RWPE2 (cell line): ENCODE data around the gene WDR4.
"Not testable (repeated sequence)": the region's sequence is repeated elsewhere in the genome, so short reads cannot be mapped to it uniquely, and the experiment has no call there.

ENCODE experiments used
- ATAC-seq: fragments of 200-7000 bp; cut with Tn5 transposase; 3 replicates; pipeline ENCODE4 v1.9.1; 2021; ENCODE audit warnings: low read depth
- DNase-seq: peaks from one replicate; pipeline ENCODE4 v3.0.0-alpha.2; 2020; ENCODE audit warnings: low spot score
- H3K27ac ChIP-seq: fragments of 450-650 bp; 2 replicates; pipeline ENCODE4 v1.5.1; 2017; ENCODE audit warnings: mild to moderate bottlenecking; ENCODE audit not compliant: poor library complexity, severe bottlenecking
- H3K27me3 ChIP-seq: fragments of 250-450 bp; sonication (Bioruptor Pico); 2 replicates; pipeline ENCODE4 v1.5.1; 2021; ENCODE audit warnings: mild to moderate bottlenecking, moderate library complexity; ENCODE audit not compliant: insufficient read depth, poor library complexity, severe bottlenecking
- H3K36me3 ChIP-seq: fragments of 250-450 bp; sonication (Bioruptor Pico); 2 replicates; pipeline ENCODE4 v1.5.1; 2020; ENCODE audit warnings: low read depth, mild to moderate bottlenecking, moderate library complexity
- H3K4me1 ChIP-seq: fragments of 250-450 bp; sonication (Bioruptor Pico); 2 replicates; pipeline ENCODE4 v1.5.1; 2021; ENCODE audit warnings: mild to moderate bottlenecking, moderate library complexity; ENCODE audit not compliant: insufficient read depth, poor library complexity, severe bottlenecking
- H3K4me3 ChIP-seq: fragments of 250-450 bp; sonication (Bioruptor Pico); 2 replicates; pipeline ENCODE4 v1.5.1; 2021; ENCODE audit warnings: mild to moderate bottlenecking, moderate library complexity; ENCODE audit not compliant: severe bottlenecking
- H3K9me3 ChIP-seq: fragments of 250-450 bp; sonication (Bioruptor Pico); 2 replicates; pipeline ENCODE4 v1.5.1; 2021; ENCODE audit warnings: mild to moderate bottlenecking, moderate library complexity; ENCODE audit not compliant: severe bottlenecking
- CTCF ChIP-seq: fragments of 450-650 bp; IDR thresholded peaks from one replicate; pipeline ENCODE4 v1.5.1; 2017; ENCODE audit warnings: mild to moderate bottlenecking, moderate library complexity; ENCODE audit not compliant: poor library complexity, severe bottlenecking

The WDR4 gene

GRCh38 chr21:42892582-42892930, 13.2 kb upstream of the WDR4 start:
- DNase-seq (no peak), ATAC-seq (peak; percentile 41)
- peak overlapping the region; percentile 78 for H3K4me3 ChIP-seq
- no peaks in the 10 kb centered on the region for H3K27me3 ChIP-seq
- H3K9me3 ChIP-seq, result no peaks in the 10 kb centered on the region
- peaks cover 3% of the 10 kb centered on the region for H3K4me1 ChIP-seq
- H3K27ac ChIP-seq, result peak overlapping the region; percentile 61
- no peak for TF ChIP-seq CTCF
- peaks cover 17% of the 10 kb centered on the region for H3K36me3 ChIP-seq

- no peaks in the 10 kb centered on the region for H3K9me3 ChIP-seq
- no peak overlapping the region for H3K4me3 ChIP-seq
- no peak overlapping the region for H3K27ac ChIP-seq
- H3K4me1 ChIP-seq, result peaks cover under 1% of the 10 kb centered on the region
- no peaks in the 10 kb centered on the region for H3K36me3 ChIP-seq
- DNase-seq (no peak), ATAC-seq (no peak)
- TF ChIP-seq CTCF, result no peak
- H3K27me3 ChIP-seq, result no peaks in the 10 kb centered on the region
Observed at GRCh38 chr21:42887326-42887725, 8.0 kb upstream of the WDR4 start.

- DNase-seq (no peak), ATAC-seq (no peak)
- no peaks in the 10 kb centered on the region for H3K36me3 ChIP-seq
- no peak overlapping the region for H3K27ac ChIP-seq
- no peak overlapping the region for H3K4me3 ChIP-seq
- H3K27me3 ChIP-seq, result no peaks in the 10 kb centered on the region
- TF ChIP-seq CTCF, result no peak
- no peaks in the 10 kb centered on the region for H3K9me3 ChIP-seq
- H3K4me1 ChIP-seq, result no peaks in the 10 kb centered on the region
Observed at GRCh38 chr21:42883921-42884320, 4.6 kb upstream of the WDR4 start.

- Histone ChIP-seq H3K36me3 (peaks cover 20% of the 10 kb centered on the region), H3K9me3 (no peaks in the 10 kb centered on the region), H3K4me1 (peaks cover 10% of the 10 kb centered on the region), H3K27ac (no peak overlapping the region), H3K4me3 (peak overlapping the region; percentile 81), H3K27me3 (no peaks in the 10 kb centered on the region)
- TF ChIP-seq CTCF, result no peak
- no peak for ATAC-seq
- no peak for DNase-seq
Observed at GRCh38 chr21:42880352-42880751, 1.0 kb upstream of the WDR4 start.

- ATAC-seq (no peak; the same call in 1 of the 3 replicates), DNase-seq (no peak)
- peaks cover 10% of the 10 kb centered on the region for H3K4me1 ChIP-seq
- TF ChIP-seq CTCF, result no peak
- peaks cover 37% of the 10 kb centered on the region for H3K36me3 ChIP-seq
- H3K4me3 ChIP-seq, result peak overlapping the region; percentile 81
- H3K27ac ChIP-seq, result peak overlapping the region; percentile 74
- no peaks in the 10 kb centered on the region for H3K27me3 ChIP-seq
- H3K9me3 ChIP-seq, result no peaks in the 10 kb centered on the region
Observed at GRCh38 chr21:42878678-42878992, 704 bp downstream of the WDR4 start.

- H3K27me3 ChIP-seq, H3K27ac ChIP-seq, ATAC-seq, H3K4me3 ChIP-seq, H3K9me3 ChIP-seq, DNase-seq: not testable (repeated sequence)
- peaks cover 10% of the 10 kb centered on the region for H3K4me1 ChIP-seq
- peaks cover 65% of the 10 kb centered on the region for H3K36me3 ChIP-seq
Observed at GRCh38 chr21:42875811-42876210, 3.5 kb downstream of the WDR4 start.
